ENCODE data around the gene RTN4R. TPM values are rescaled to one million over a fixed set of nuclear protein-coding genes. Genes with fewer than 3 reads are reported as not detected.

RTN4R gene
- total and polyA plus RNA-seq, 9 of the 15 experiments (the other 6 are each of a cell fraction or from before 2014, with no cell fraction given), result 0.04 to 2.8 (median 1.4) TPM; not detected in 3

- TF ChIP-seq, protein P1, sequence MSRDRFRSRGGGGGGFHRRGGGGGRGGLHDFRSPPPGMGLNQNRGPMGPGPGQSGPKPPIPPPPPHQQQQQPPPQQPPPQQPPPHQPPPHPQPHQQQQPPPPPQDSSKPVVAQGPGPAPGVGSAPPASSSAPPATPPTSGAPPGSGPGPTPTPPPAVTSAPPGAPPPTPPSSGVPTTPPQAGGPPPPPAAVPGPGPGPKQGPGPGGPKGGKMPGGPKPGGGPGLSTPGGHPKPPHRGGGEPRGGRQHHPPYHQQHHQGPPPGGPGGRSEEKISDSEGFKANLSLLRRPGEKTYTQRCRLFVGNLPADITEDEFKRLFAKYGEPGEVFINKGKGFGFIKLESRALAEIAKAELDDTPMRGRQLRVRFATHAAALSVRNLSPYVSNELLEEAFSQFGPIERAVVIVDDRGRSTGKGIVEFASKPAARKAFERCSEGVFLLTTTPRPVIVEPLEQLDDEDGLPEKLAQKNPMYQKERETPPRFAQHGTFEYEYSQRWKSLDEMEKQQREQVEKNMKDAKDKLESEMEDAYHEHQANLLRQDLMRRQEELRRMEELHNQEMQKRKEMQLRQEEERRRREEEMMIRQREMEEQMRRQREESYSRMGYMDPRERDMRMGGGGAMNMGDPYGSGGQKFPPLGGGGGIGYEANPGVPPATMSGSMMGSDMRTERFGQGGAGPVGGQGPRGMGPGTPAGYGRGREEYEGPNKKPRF (IDR thresholded peaks at IDR 0.05; ENCODE audit: low read depth, low read length), result no peak
- peak; percentile 96 for TF ChIP-seq NFIC (IDR thresholded peaks at IDR 0.05)
- TF ChIP-seq THAP12 (CRISPR knock-in tag; IDR thresholded peaks at IDR 0.05), result peak; percentile 40; the same call in 1 of the 2 replicates
- TF ChIP-seq CBFB (CRISPR knock-in tag; IDR thresholded peaks at IDR 0.05), result peak; percentile 49; the same call in 1 of the 2 replicates
- no peak for TF ChIP-seq RHOXF2B (CRISPR knock-in tag; conservative IDR thresholded peaks at IDR 0.05)
- no peak for TF ChIP-seq CHD1 (IDR thresholded peaks at IDR 0.05; ENCODE audit: low read length)
- 0 out of 2 replicates have a peak, but pooled peaks have one; percentile 45 for TF ChIP-seq ZBTB7A (IDR thresholded peaks at IDR 0.05; ENCODE audit: borderline replicate concordance, control insufficient read depth, low read depth, low read length)
- TF ChIP-seq, protein P2, sequence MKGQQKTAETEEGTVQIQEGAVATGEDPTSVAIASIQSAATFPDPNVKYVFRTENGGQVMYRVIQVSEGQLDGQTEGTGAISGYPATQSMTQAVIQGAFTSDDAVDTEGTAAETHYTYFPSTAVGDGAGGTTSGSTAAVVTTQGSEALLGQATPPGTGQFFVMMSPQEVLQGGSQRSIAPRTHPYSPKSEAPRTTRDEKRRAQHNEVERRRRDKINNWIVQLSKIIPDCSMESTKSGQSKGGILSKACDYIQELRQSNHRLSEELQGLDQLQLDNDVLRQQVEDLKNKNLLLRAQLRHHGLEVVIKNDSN (CRISPR knock-in tag; IDR thresholded peaks at IDR 0.05), result peak; percentile 66
- TF ChIP-seq HDAC6 (IDR thresholded peaks at IDR 0.05; ENCODE audit: low read depth, low read length), result no peak
- peak; percentile 17; the same call in 1 of the 2 replicates for TF ChIP-seq STAG1 (CRISPR knock-in tag; IDR thresholded peaks at IDR 0.05; ENCODE audit: borderline replicate concordance)
- no peak for TF ChIP-seq SRSF9 (IDR thresholded peaks at IDR 0.05; ENCODE audit: borderline replicate concordance, low read depth, low read length)
- no peak for TF ChIP-seq RFX1 (IDR thresholded peaks at IDR 0.05)
- TF ChIP-seq ZNF12 (CRISPR knock-in tag; IDR thresholded peaks at IDR 0.05), result peak; percentile 51; the same call in 1 of the 2 replicates
- TF ChIP-seq PRMT5 (CRISPR knock-in tag; IDR thresholded peaks at IDR 0.05), result no peak
- no peak for TF ChIP-seq SREBF2 (CRISPR knock-in tag; IDR thresholded peaks at IDR 0.05)
- no peak for TF ChIP-seq STAT5B (CRISPR knock-in tag; IDR thresholded peaks at IDR 0.05)
- no peak for TF ChIP-seq NR0B1 (IDR thresholded peaks at IDR 0.05; ENCODE audit: partially characterized antibody)
- no peak for TF ChIP-seq CBX5 (IDR thresholded peaks at IDR 0.05; ENCODE audit: borderline replicate concordance, low read depth)
- TF ChIP-seq FOXA3 (CRISPR knock-in tag; conservative IDR thresholded peaks at IDR 0.05 in 1 of 2, IDR thresholded peaks at IDR 0.05 in 1 of 2), result peak in 1 of 2 experiments; percentile 73; a peak in 1 of 4 replicates
- TF ChIP-seq PHB (CRISPR knock-in tag; IDR thresholded peaks at IDR 0.05), result peak; percentile 87; the same call in 1 of the 2 replicates
- 0 out of 2 replicates have a peak, but pooled peaks have one; percentile 25 for TF ChIP-seq ZC3H4 (CRISPR knock-in tag; IDR thresholded peaks at IDR 0.05; ENCODE audit: borderline replicate concordance)
- 0 out of 2 replicates have a peak, but pooled peaks have one; percentile 27 for TF ChIP-seq KDM2B (CRISPR knock-in tag; IDR thresholded peaks at IDR 0.05)
- no peak for TF ChIP-seq U2AF1 (optimal IDR thresholded peaks at IDR 0.05; ENCODE audit: low read depth, low read length)
These were observed 23.5 kb upstream of the RTN4R start (continued) for GRCh38 chr22:20291604-20292063.

All from K562 (cell line).